Neuronal stem cell (in vitro differentiated cells): ENCODE results near the gene SLC35A4. TPM values are rescaled to one million over a fixed set of nuclear protein-coding genes. Genes with fewer than 3 reads are reported as not detected.
A peak's percentile ranks its signal among the peaks of the same experiment; 100 is the strongest.

Source experiments
- DNase-seq: peaks from one replicate; pipeline ENCODE4 v3.0.0-alpha.2; 2013; ENCODE audit warnings: low spot score
- H2AFZ ChIP-seq: one replicate; pipeline ENCODE4 v1.6.1; 2013; ENCODE audit warnings: mild to moderate bottlenecking, low read length, inconsistent platforms
- H2AK5ac ChIP-seq: 2 replicates; pipeline ENCODE4 v1.6.1; 2013; ENCODE audit warnings: low read depth, mild to moderate bottlenecking, inconsistent platforms, low read length, moderate library complexity, mixed read lengths
- H2BK120ac ChIP-seq: 2 replicates; pipeline ENCODE4 v1.6.1; 2013; ENCODE audit warnings: low read depth, mild to moderate bottlenecking, inconsistent platforms, low read length, moderate library complexity, mixed read lengths
- H2BK12ac ChIP-seq: one replicate; pipeline ENCODE4 v1.6.1; 2013; ENCODE audit warnings: low read length, inconsistent platforms
- H2BK15ac ChIP-seq: 2 replicates; pipeline ENCODE4 v1.6.1; 2013; ENCODE audit warnings: mild to moderate bottlenecking, low read length, inconsistent platforms, mixed read lengths
- H2BK5ac ChIP-seq: one replicate; pipeline ENCODE4 v1.6.1; 2013; ENCODE audit warnings: inconsistent platforms, mild to moderate bottlenecking, low read length, moderate library complexity
- H3K14ac ChIP-seq: one replicate; pipeline ENCODE4 v1.6.1; 2013; ENCODE audit warnings: low read length, inconsistent platforms
- H3K18ac ChIP-seq: 2 replicates; pipeline ENCODE4 v1.6.1; 2013; ENCODE audit warnings: low read length, inconsistent platforms
- H3K23ac ChIP-seq: 2 replicates; pipeline ENCODE4 v1.6.1; 2013; ENCODE audit warnings: low read depth, mild to moderate bottlenecking, mixed read lengths, low read length, inconsistent platforms; ENCODE audit not compliant: poor library complexity
- H3K27ac ChIP-seq: replicated peaks from 3 replicates; pipeline ENCODE4 v1.5.1; 2013; ENCODE audit warnings: low read length, inconsistent platforms
- H3K27me3 ChIP-seq, 3 experiments: 2 replicates each; pipeline ENCODE4 v1.6.1; 2013; ENCODE audit warnings: low read length in 3 of 3, mild to moderate bottlenecking in 2 of 3, inconsistent platforms in 1 of 3, low read depth in 1 of 3, mixed read lengths in 1 of 3, moderate library complexity in 1 of 3; ENCODE audit not compliant: control insufficient read depth in 3 of 3, insufficient read depth in 3 of 3
- H3K36me3 ChIP-seq, 2 donors: replicated peaks in 1 of 2; 2 replicates each; pipeline ENCODE4 v1.6.1; 2013; ENCODE audit warnings: low read length in 2 of 2; ENCODE audit not compliant: control insufficient read depth in 2 of 2, insufficient read depth in 2 of 2
- H3K4ac ChIP-seq: 2 replicates; pipeline ENCODE4 v1.6.1; 2013; ENCODE audit warnings: inconsistent platforms, mild to moderate bottlenecking, low read length, moderate library complexity
- H3K4me1 ChIP-seq, 2 donors: 1 replicate in 1 of 2; 2 replicates in 1 of 2; pipeline ENCODE4 v1.6.1; 2013; ENCODE audit warnings: low read length in 2 of 2, low read depth in 1 of 2; ENCODE audit not compliant: control insufficient read depth in 2 of 2, insufficient read depth in 1 of 2
- H3K4me2 ChIP-seq: one replicate; pipeline ENCODE4 v1.6.1; 2013; ENCODE audit warnings: mild to moderate bottlenecking, low read length, inconsistent platforms; ENCODE audit not compliant: insufficient read depth, poor library complexity, severe bottlenecking
- H3K4me3 ChIP-seq, 2 donors: 2 replicates each; pipeline ENCODE4 v1.5.1; 2013; ENCODE audit warnings: low read length in 2 of 2, mild to moderate bottlenecking in 2 of 2, inconsistent platforms in 1 of 2, moderate library complexity in 1 of 2
- H3K79me1 ChIP-seq: one replicate; pipeline ENCODE4 v1.6.1; 2013; ENCODE audit warnings: low read depth, mild to moderate bottlenecking, inconsistent platforms, low read length, moderate library complexity
- H3K9ac ChIP-seq: one replicate; pipeline ENCODE4 v1.6.1; 2013; ENCODE audit warnings: mild to moderate bottlenecking, low read depth, low read length, inconsistent platforms; ENCODE audit not compliant: poor library complexity
- H3K9me3 ChIP-seq, 2 donors: replicated peaks in 1 of 2; 2 replicates each; pipeline versions ENCODE3 to v1.6.1; 2013; ENCODE audit warnings: low read length in 2 of 2, mild to moderate bottlenecking in 2 of 2, inconsistent platforms in 1 of 2, low read depth in 1 of 2, mixed read lengths in 1 of 2, moderate library complexity in 1 of 2; ENCODE audit not compliant: control insufficient read depth in 2 of 2, insufficient read depth in 1 of 2
- H4K8ac ChIP-seq: one replicate; pipeline ENCODE4 v1.6.1; 2013; ENCODE audit warnings: low read depth, mild to moderate bottlenecking, inconsistent platforms, low read length, moderate library complexity
- H4K91ac ChIP-seq: one replicate; pipeline ENCODE4 v1.6.1; 2013; ENCODE audit warnings: low read length, low read depth, mild to moderate bottlenecking, inconsistent platforms; ENCODE audit not compliant: poor library complexity
- WGBS, 2 donors: extraction: QIAGEN DNeasy Blood & Tissue Kit; methylation state at CpG; one replicate each; pipeline ENCODE4 v1.1.7; 2013; ENCODE audit warnings: missing lambda C conversion rate in 2 of 2, mixed read lengths in 1 of 2; ENCODE audit not compliant: insufficient read length in 2 of 2, insufficient replicate concordance in 1 of 2; ENCODE audit errors: extremely low coverage in 2 of 2; 5-methylcytosine and 5-hydroxymethylcytosine counted together
- polyA plus RNA-seq, 2 experiments: library from polyadenylated mRNA; stranded (reverse); fragments of 200-250 nt; gene quantifications; one replicate each; pipeline ENCODE4 v1.2.3, GENCODE V29; 2013

Gene SLC35A4, protein sequence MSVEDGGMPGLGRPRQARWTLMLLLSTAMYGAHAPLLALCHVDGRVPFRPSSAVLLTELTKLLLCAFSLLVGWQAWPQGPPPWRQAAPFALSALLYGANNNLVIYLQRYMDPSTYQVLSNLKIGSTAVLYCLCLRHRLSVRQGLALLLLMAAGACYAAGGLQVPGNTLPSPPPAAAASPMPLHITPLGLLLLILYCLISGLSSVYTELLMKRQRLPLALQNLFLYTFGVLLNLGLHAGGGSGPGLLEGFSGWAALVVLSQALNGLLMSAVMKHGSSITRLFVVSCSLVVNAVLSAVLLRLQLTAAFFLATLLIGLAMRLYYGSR
- 63.6 TPM for polyA plus RNA-seq (2013, experiment 1 of 2)
- polyA plus RNA-seq (2013, experiment 2 of 2) = 61.2 TPM

- peak within 1 kb of the TSS; percentile 99 for H3K23ac ChIP-seq
- H3K18ac ChIP-seq = peak within 1 kb of the TSS; percentile 96
- peak within 1 kb of the TSS; percentile 73 to 85 for H3K4me3 ChIP-seq
- no peaks in the 10 kb centered on the region for H3K9me3 ChIP-seq
- DNase-seq = peak; percentile 90
- H3K4me1 ChIP-seq = peaks cover 6% of the 10 kb centered on the region in 2 donors
- peak within 1 kb of the TSS; percentile 65 for H3K4me2 ChIP-seq
- no peak within 1 kb of the TSS for H2BK15ac ChIP-seq
- H4K8ac ChIP-seq = peak within 1 kb of the TSS; percentile 21
- H3K36me3 ChIP-seq = peaks cover 24 to 55% of the 10 kb centered on the region in 2 donors
- H2BK120ac ChIP-seq = peak within 1 kb of the TSS; percentile 73
- H2AK5ac ChIP-seq = peak within 1 kb of the TSS; percentile 16
- H3K27me3 ChIP-seq = no peaks in the 10 kb centered on the region
- H3K79me1 ChIP-seq = peaks cover 3% of the 10 kb centered on the region
- no CpG with 5 or more reads among the region's 74 CpGs for WGBS, 2 donors
- peak within 1 kb of the TSS; percentile 1 for H2BK5ac ChIP-seq
- peak within 1 kb of the TSS; percentile 91 for H3K9ac ChIP-seq
- H2BK12ac ChIP-seq = peak within 1 kb of the TSS; percentile 59
- H3K4ac ChIP-seq = peak within 1 kb of the TSS; percentile 15
- peak within 1 kb of the TSS; percentile 84 for H2AFZ ChIP-seq
- H3K27ac ChIP-seq = peak within 1 kb of the TSS; percentile 62
- H3K14ac ChIP-seq = peak within 1 kb of the TSS; percentile 85
- no peak within 1 kb of the TSS for H4K91ac ChIP-seq
Observed at GRCh38 chr5:140564196-140565023, at the start of gene SLC35A4, which contains the start of gene APBB3. Gene SLC35A4, plus strand, starts transcription at chr5:140564828. Its CDS starts 2,342 bp downstream, at chr5:140567170. Gene APBB3, minus strand, starts transcription at chr5:140564598. Its CDS starts 353 bp downstream, at chr5:140564245.

DNA sequence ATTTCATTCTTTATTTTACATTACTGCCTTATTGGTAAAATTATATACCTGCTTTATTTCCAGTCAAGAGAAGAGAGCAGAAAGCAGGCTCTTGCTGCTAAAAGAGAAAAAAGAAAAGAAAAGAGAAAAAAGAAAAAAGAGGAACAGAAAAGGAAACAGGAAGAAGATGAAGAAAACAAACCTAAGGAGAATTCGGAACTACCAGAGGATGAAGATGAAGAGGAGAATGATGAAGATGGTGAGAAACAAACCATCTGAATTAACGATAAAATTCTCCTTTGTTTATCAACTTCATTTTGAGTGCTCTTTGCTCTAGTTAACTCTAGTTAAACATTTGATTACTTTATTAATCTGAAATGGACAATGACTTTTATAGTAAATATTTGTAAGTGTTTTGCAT, 40.6 kb upstream of the SLC35A4 start:
- Histone ChIP-seq H3K27me3 (no peaks in the 10 kb centered on the region), H2AFZ (no peak overlapping the region), H2BK12ac (no peak overlapping the region), H3K36me3 (peaks cover 15 to 80% of the 10 kb centered on the region in 2 donors), H3K9ac (no peak overlapping the region), H2BK15ac (no peak overlapping the region), H3K79me1 (no peaks in the 10 kb centered on the region), H4K8ac (no peak overlapping the region), H3K23ac (no peak overlapping the region), H2BK5ac (no peak overlapping the region), H3K9me3 (no peaks in the 10 kb centered on the region), H3K4ac (no peak overlapping the region), H3K4me1 (no peaks in the 10 kb centered on the region), H2AK5ac (no peak overlapping the region), H3K18ac (no peak overlapping the region), H3K4me3 (no peak overlapping the region), H3K27ac (no peak overlapping the region), H3K4me2 (no peak overlapping the region), H4K91ac (no peak overlapping the region), H3K14ac (no peak overlapping the region), H2BK120ac (no peak overlapping the region)
- no CpG with 5 or more reads among the region's 2 CpGs for WGBS, 2 donors
- no peak for DNase-seq

- H3K9me3 ChIP-seq = no peaks in the 10 kb centered on the region
- H4K91ac ChIP-seq = no peak overlapping the region
- no peak overlapping the region for H3K18ac ChIP-seq
- H3K4me1 ChIP-seq = no peaks in the 10 kb centered on the region
- no peak for DNase-seq
- no peak overlapping the region for H2BK15ac ChIP-seq
- no peak overlapping the region for H2AK5ac ChIP-seq
- H3K14ac ChIP-seq = no peak overlapping the region
- H3K27ac ChIP-seq = no peak overlapping the region
- no peak overlapping the region for H3K4me2 ChIP-seq
- H2BK120ac ChIP-seq = no peak overlapping the region
- H3K79me1 ChIP-seq = peaks cover 3% of the 10 kb centered on the region
- H3K36me3 ChIP-seq = peaks cover 23 to 95% of the 10 kb centered on the region in 2 donors
- no peak overlapping the region for H3K23ac ChIP-seq
- H3K4ac ChIP-seq = no peak overlapping the region
- no peaks in the 10 kb centered on the region for H3K27me3 ChIP-seq
- no peak overlapping the region for H4K8ac ChIP-seq
- WGBS, 2 donors = no CpG with 5 or more reads among the region's 1 CpG
- H2AFZ ChIP-seq = no peak overlapping the region
- H2BK5ac ChIP-seq = no peak overlapping the region
- no peak overlapping the region for H2BK12ac ChIP-seq
- no peak overlapping the region for H3K4me3 ChIP-seq
- no peak overlapping the region for H3K9ac ChIP-seq
Observed at GRCh38 chr5:140540227-140540626, 24.4 kb upstream of the SLC35A4 start.

DNA sequence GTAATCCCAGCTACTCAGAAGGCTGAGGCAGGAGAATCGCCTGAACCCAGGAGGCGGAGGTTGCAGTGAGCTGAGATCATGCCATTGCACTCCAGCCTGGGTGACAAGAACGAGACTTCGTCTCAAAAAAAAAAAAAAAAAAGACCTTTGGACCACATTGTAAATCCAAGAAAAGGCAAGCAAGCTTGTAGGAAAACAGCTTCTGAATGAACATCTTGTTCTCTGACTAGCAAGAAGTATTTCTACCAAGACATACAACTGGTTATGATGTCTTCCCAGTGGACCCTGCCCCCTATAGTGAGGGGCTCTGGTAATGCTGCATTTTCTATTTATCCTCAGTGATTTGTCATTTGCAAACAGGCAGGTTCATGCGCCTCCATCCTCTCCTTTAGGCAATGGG, 21.7 kb upstream of the SLC35A4 start:
- Histone ChIP-seq H3K14ac (no peak overlapping the region), H2AK5ac (no peak overlapping the region), H2BK120ac (no peak overlapping the region), H3K4me2 (no peak overlapping the region), H3K79me1 (peaks cover 3% of the 10 kb centered on the region), H3K4ac (no peak overlapping the region), H2BK15ac (no peak overlapping the region), H3K27ac (no peak overlapping the region), H3K36me3 (peaks cover 18 to 94% of the 10 kb centered on the region in 2 donors), H3K23ac (no peak overlapping the region), H4K91ac (no peak overlapping the region), H3K18ac (no peak overlapping the region), H3K9me3 (no peaks in the 10 kb centered on the region), H4K8ac (no peak overlapping the region), H3K27me3 (no peaks in the 10 kb centered on the region), H2AFZ (no peak overlapping the region), H2BK12ac (no peak overlapping the region), H3K9ac (no peak overlapping the region), H3K4me3 (no peak overlapping the region), H3K4me1 (peaks cover 3 to 9% of the 10 kb centered on the region in 2 donors), H2BK5ac (no peak overlapping the region)
- no peak for DNase-seq
- no CpG with 5 or more reads among the region's 5 CpGs for WGBS, 2 donors
